Measurements from ENCODE around the gene ORM1.

ORM1 gene

GRCh38 chr9:114291886-114292590 lies 30.9 kb upstream of the ORM1 start:
- no peaks in the 10 kb centered on the region for H3K27me3 ChIP-seq (ENCODE audit: insufficient read depth, poor library complexity, severe bottlenecking)
- no peak for TF ChIP-seq CTCF (IDR thresholded peaks at IDR 0.05; ENCODE audit: insufficient read depth, low read length)
- no peak for TF ChIP-seq POLR2AphosphoS5 (IDR thresholded peaks at IDR 0.05; ENCODE audit: low read depth)
- TF ChIP-seq GABPA (IDR thresholded peaks at IDR 0.05; ENCODE audit: low read depth): no peak
- no peak for TF ChIP-seq REST (IDR thresholded peaks at IDR 0.05; ENCODE audit: insufficient replicate concordance, low read depth)
- no peak overlapping the region for H3K4me3 ChIP-seq (replicated peaks; ENCODE audit: insufficient read depth, low read length)
- no peak overlapping the region for H3K27ac ChIP-seq (replicated peaks)
- DNase-seq (ENCODE audit: low read depth in 1 of 2, low spot score in 1 of 2): no peak

- Histone ChIP-seq H3K27ac (replicated peaks) (no peak overlapping the region), H3K27me3 (ENCODE audit: insufficient read depth, poor library complexity, severe bottlenecking) (no peaks in the 10 kb centered on the region), H3K4me3 (replicated peaks; ENCODE audit: insufficient read depth, low read length) (no peak overlapping the region)
- no peak for DNase-seq (ENCODE audit: low read depth in 1 of 2, low spot score in 1 of 2)
- TF ChIP-seq POLR2AphosphoS5 (IDR thresholded peaks at IDR 0.05; ENCODE audit: low read depth) (no peak), REST (IDR thresholded peaks at IDR 0.05; ENCODE audit: insufficient replicate concordance, low read depth) (no peak), SPI1 (IDR thresholded peaks at IDR 0.05; ENCODE audit: borderline replicate concordance, low read depth) (no peak), GABPA (IDR thresholded peaks at IDR 0.05; ENCODE audit: low read depth) (no peak), CTCF (IDR thresholded peaks at IDR 0.05; ENCODE audit: insufficient read depth, low read length) (no peak)
Observed at GRCh38 chr9:114294664-114295063, 28.2 kb upstream of the ORM1 start.

GRCh38 chr9:114296338-114296737 lies 26.6 kb upstream of the ORM1 start:
- no peak overlapping the region for H3K27ac ChIP-seq (replicated peaks)
- no peak overlapping the region for H3K4me3 ChIP-seq (replicated peaks; ENCODE audit: insufficient read depth, low read length)
- H3K27me3 ChIP-seq (ENCODE audit: insufficient read depth, poor library complexity, severe bottlenecking): no peaks in the 10 kb centered on the region
- no peak for DNase-seq (ENCODE audit: low read depth in 1 of 2, low spot score in 1 of 2)
- TF ChIP-seq GABPA (IDR thresholded peaks at IDR 0.05; ENCODE audit: low read depth): no peak
- TF ChIP-seq POLR2AphosphoS5 (IDR thresholded peaks at IDR 0.05; ENCODE audit: low read depth): no peak
- no peak for TF ChIP-seq CTCF (IDR thresholded peaks at IDR 0.05; ENCODE audit: insufficient read depth, low read length)
- TF ChIP-seq SPI1 (IDR thresholded peaks at IDR 0.05; ENCODE audit: borderline replicate concordance, low read depth): no peak
- TF ChIP-seq REST (IDR thresholded peaks at IDR 0.05; ENCODE audit: insufficient replicate concordance, low read depth): no peak

All from HL-60 (cell line).